Inflammatory macrophage (primary cell): ENCODE data around the gene ZNF768.
A peak's percentile ranks its signal among the peaks of the same experiment; 100 is the strongest.
"Not testable (repeated sequence)": the region's sequence is repeated elsewhere in the genome, so short reads cannot be mapped to it uniquely, and the experiment has no call there.

Source experiments
- DNase-seq, 2 donors: peaks; one replicate each; pipeline ENCODE4 v3.0.0-alpha.2; 2020 to 2022

The ZNF768 gene

GRCh38 chr16:30509081-30509765, 17.1 kb downstream of the ZNF768 start:
- no peak for DNase-seq

GRCh38 chr16:30503403-30504296, 22.7 kb downstream of the ZNF768 start:
- DNase-seq, result no peak

GRCh38 chr16:30499284-30499683, 27.1 kb downstream of the ZNF768 start:
- no peak for DNase-seq

- DNase-seq, result no peak
Measured at GRCh38 chr16:30494709-30495108, 31.7 kb downstream of the ZNF768 start.

GRCh38 chr16:30493941-30494488, 32.4 kb downstream of the ZNF768 start:
- no peak for DNase-seq

- peak; percentile 31 to 44 for DNase-seq
Measured at GRCh38 chr16:30491744-30492308, 34.5 kb downstream of the ZNF768 start.

GRCh38 chr16:30491229-30491628, 35.1 kb downstream of the ZNF768 start:
- no peak for DNase-seq

- no peak for DNase-seq
Measured at GRCh38 chr16:30490210-30490609, 36.2 kb downstream of the ZNF768 start.

GRCh38 chr16:30488764-30489605, 37.4 kb downstream of the ZNF768 start:
- peak; percentile 43 to 51 for DNase-seq

- no peak for DNase-seq
Measured at GRCh38 chr16:30485818-30486436, 40.4 kb downstream of the ZNF768 start.

GRCh38 chr16:30484887-30485286, 41.5 kb downstream of the ZNF768 start:
- no peak for DNase-seq

- DNase-seq, result no peak
Measured at GRCh38 chr16:30482366-30482765, 44.0 kb downstream of the ZNF768 start.

- DNase-seq, result peak in 1 of 2 donors; percentile 27
Measured at GRCh38 chr16:30481381-30481780, 45.0 kb downstream of the ZNF768 start.

GRCh38 chr16:30478766-30479478, 47.4 kb downstream of the ZNF768 start:
- DNase-seq, result peak; percentile 49 to 50

GRCh38 chr16:30477773-30478172, 48.6 kb downstream of the ZNF768 start:
- DNase-seq, result not testable (repeated sequence)

GRCh38 chr16:30476991-30477390, 49.4 kb downstream of the ZNF768 start:
- DNase-seq, result no peak

GRCh38 chr16:30474684-30475083, 51.7 kb downstream of the ZNF768 start:
- DNase-seq, result no peak

GRCh38 chr16:30474074-30474452, 52.3 kb downstream of the ZNF768 start:
- no peak for DNase-seq
